H9 (cell line): ENCODE measurements around the gene MTCL1. TPM values are rescaled to one million over a fixed set of nuclear protein-coding genes. Genes with fewer than 3 reads are reported as not detected.

ENCODE experiments used
- DNase-seq: peaks from one replicate; pipeline ENCODE4 v3.0.0-alpha.2; 2017
- H2AFZ ChIP-seq: one replicate; pipeline ENCODE4 v1.6.1; 2013; ENCODE audit warnings: mild to moderate bottlenecking, low read length, control low read depth, moderate library complexity
- H2AK5ac ChIP-seq: 2 replicates; pipeline ENCODE4 v1.6.1; 2013; ENCODE audit warnings: low read length, control low read depth, mixed read lengths; ENCODE audit not compliant: insufficient read length
- H2BK120ac ChIP-seq: one replicate; pipeline ENCODE4 v1.6.1; 2013; ENCODE audit warnings: low read depth, mild to moderate bottlenecking, low read length, control low read depth, inconsistent platforms; ENCODE audit not compliant: poor library complexity, severe bottlenecking
- H2BK12ac ChIP-seq: 2 replicates; pipeline ENCODE4 v1.6.1; 2013; ENCODE audit warnings: low read length, control low read depth, mixed read lengths, low read depth; ENCODE audit not compliant: insufficient read length
- H2BK15ac ChIP-seq: 2 replicates; pipeline ENCODE4 v1.6.1; 2013; ENCODE audit warnings: low read depth, low read length, control low read depth
- H2BK20ac ChIP-seq: one replicate; pipeline ENCODE4 v1.6.1; 2013; ENCODE audit warnings: low read depth, mild to moderate bottlenecking, low read length, control low read depth, inconsistent platforms; ENCODE audit not compliant: poor library complexity, severe bottlenecking
- H2BK5ac ChIP-seq: 2 replicates; pipeline ENCODE4 v1.6.1; 2013; ENCODE audit warnings: low read length, control low read depth, mixed read lengths; ENCODE audit not compliant: insufficient read length
- H3K14ac ChIP-seq: 2 replicates; pipeline ENCODE4 v1.6.1; 2013; ENCODE audit warnings: low read length, control low read depth; ENCODE audit not compliant: insufficient read depth
- H3K18ac ChIP-seq: 2 replicates; pipeline ENCODE4 v1.6.1; 2013; ENCODE audit warnings: low read depth, mild to moderate bottlenecking, mixed read lengths, low read length, control low read depth; ENCODE audit not compliant: insufficient read length
- H3K23ac ChIP-seq: 2 replicates; pipeline ENCODE4 v1.6.1; 2013; ENCODE audit warnings: low read length, control low read depth, mixed read lengths, low read depth; ENCODE audit not compliant: insufficient read length
- H3K23me2 ChIP-seq: 2 replicates; pipeline ENCODE4 v1.6.1; 2013; ENCODE audit warnings: low read depth, mild to moderate bottlenecking, mixed read lengths, low read length, control low read depth; ENCODE audit not compliant: insufficient read length, poor library complexity, severe bottlenecking
- H3K27ac ChIP-seq: 2 replicates; pipeline ENCODE4 v1.5.1; 2013; ENCODE audit warnings: low read length, control low read depth, mixed read lengths, low read depth; ENCODE audit not compliant: insufficient read length
- H3K27me3 ChIP-seq: 2 replicates; pipeline ENCODE4 v1.6.1; 2013; ENCODE audit warnings: low read length, control low read depth, inconsistent platforms; ENCODE audit not compliant: insufficient read depth
- H3K4ac ChIP-seq: 2 replicates; pipeline ENCODE4 v1.6.1; 2013; ENCODE audit warnings: low read depth, mild to moderate bottlenecking, control low read depth, inconsistent platforms, low read length, moderate library complexity
- H3K4me1 ChIP-seq: 2 replicates; pipeline ENCODE4 v1.6.1; 2013; ENCODE audit warnings: low read length, control low read depth, inconsistent platforms; ENCODE audit not compliant: insufficient read depth
- H3K4me2 ChIP-seq: 2 replicates; pipeline ENCODE4 v1.6.1; 2013; ENCODE audit warnings: low read length, control low read depth, mixed read lengths; ENCODE audit not compliant: insufficient read length, insufficient read depth
- H3K56ac ChIP-seq: 2 replicates; pipeline ENCODE4 v1.6.1; 2013; ENCODE audit warnings: low read depth, mild to moderate bottlenecking, mixed read lengths, low read length, control low read depth; ENCODE audit not compliant: insufficient read length
- H3K79me1 ChIP-seq: 2 replicates; pipeline ENCODE4 v1.6.1; 2013; ENCODE audit warnings: low read depth, mild to moderate bottlenecking, moderate library complexity, low read length, control low read depth, inconsistent platforms; ENCODE audit not compliant: insufficient read depth, poor library complexity, severe bottlenecking
- H3K79me2 ChIP-seq: 2 replicates; pipeline ENCODE4 v1.6.1; 2013; ENCODE audit warnings: low read length, control low read depth, inconsistent platforms; ENCODE audit not compliant: insufficient read depth
- H3K9ac ChIP-seq: 2 replicates; pipeline ENCODE4 v1.6.1; 2013; ENCODE audit warnings: low read length, control low read depth, mixed read lengths; ENCODE audit not compliant: insufficient read length; ENCODE audit errors: extremely low read depth
- H3K9me3 ChIP-seq: one replicate; pipeline ENCODE4 v1.6.1; 2013; ENCODE audit warnings: low read depth, low read length, inconsistent platforms; ENCODE audit not compliant: control insufficient read depth
- H3T11ph ChIP-seq: one replicate; pipeline ENCODE4 v1.6.1; 2013; ENCODE audit warnings: mild to moderate bottlenecking, low read length, control low read depth, inconsistent platforms
- H4K20me1 ChIP-seq: one replicate; pipeline ENCODE4 v1.6.1; 2013; ENCODE audit not compliant: control insufficient read depth, insufficient read length, insufficient read depth
- H4K5ac ChIP-seq: 2 replicates; pipeline ENCODE4 v1.6.1; 2013; ENCODE audit warnings: low read depth, mild to moderate bottlenecking, mixed read lengths, low read length, control low read depth; ENCODE audit not compliant: insufficient read length
- H4K8ac ChIP-seq: replicated peaks from 2 replicates; pipeline ENCODE4 v1.6.1; 2013; ENCODE audit warnings: low read length, control low read depth, mixed read lengths, low read depth; ENCODE audit not compliant: insufficient read length
- H4K91ac ChIP-seq: 2 replicates; pipeline ENCODE4 v1.6.1; 2013; ENCODE audit warnings: low read depth, mild to moderate bottlenecking, moderate library complexity, mixed read lengths, low read length, control low read depth; ENCODE audit not compliant: insufficient read length
- H3K27ac Mint-ChIP-seq, 3 experiments: 2 replicates in 2 of 3; 3 replicates in 1 of 3; pipeline ENCODE4 v1.8.0; 2020 to 2021; ENCODE audit warnings: mixed read lengths in 3 of 3, mild to moderate bottlenecking in 1 of 3, moderate library complexity in 1 of 3
- H3K27me3 Mint-ChIP-seq: 2 replicates; pipeline ENCODE4 v1.8.0; 2021; ENCODE audit warnings: low read depth, mild to moderate bottlenecking, moderate library complexity, mixed read lengths
- H3K36me3 Mint-ChIP-seq, 3 experiments: 2 replicates in 2 of 3; 3 replicates in 1 of 3; pipeline ENCODE4 v1.8.0; 2020 to 2021; ENCODE audit warnings: low read depth in 3 of 3, mixed read lengths in 3 of 3; ENCODE audit not compliant: insufficient read depth in 1 of 3
- H3K4me1 Mint-ChIP-seq, 2 experiments: 2 replicates each; pipeline ENCODE4 v1.8.0; 2020; ENCODE audit warnings: mixed read lengths in 2 of 2
- H3K4me3 Mint-ChIP-seq, 2 experiments: 2 replicates in 1 of 2; 3 replicates in 1 of 2; pipeline ENCODE4 v1.8.0; 2020 to 2021; ENCODE audit warnings: mild to moderate bottlenecking in 2 of 2, mixed read lengths in 2 of 2, moderate library complexity in 1 of 2
- H3K9me3 Mint-ChIP-seq, 2 experiments: 2 replicates in 1 of 2; 3 replicates in 1 of 2; pipeline ENCODE4 v1.8.0; 2020; ENCODE audit warnings: mild to moderate bottlenecking in 2 of 2, mixed read lengths in 2 of 2, moderate library complexity in 1 of 2
- WGBS: extraction: QIAGEN DNeasy Blood & Tissue Kit; methylation state at CpG from one replicate; pipeline ENCODE4 v1.1.7; 2013; ENCODE audit warnings: missing lambda C conversion rate, low lambda C conversion rate, mixed read lengths; ENCODE audit not compliant: insufficient read length; ENCODE audit errors: extremely low coverage; 5-methylcytosine and 5-hydroxymethylcytosine counted together
- total RNA-seq: library from RNA; stranded (reverse); gene quantifications from 2 replicates; pipeline ENCODE4 v1.2.1, GENCODE V29; 2021
- TF ChIP-seq, protein P1 (sequence below): fragments of 200-600 bp; sonication (generic); conservative IDR thresholded peaks from 3 replicates; pipeline ENCODE4 v1.8.0; 2021; ENCODE audit warnings: antibody characterized with exemption, mild to moderate bottlenecking

The MTCL1 gene
- total RNA-seq, 1 experiment from 2014 or later = 50.7 TPM

GRCh38 chr18:8699126-8699525, 6.2 kb upstream of the MTCL1 start:
- Mint-ChIP-seq H3K27ac (no peak overlapping the region), H3K4me1 (peaks cover 17 to 18% of the 10 kb centered on the region in 2 experiments), H3K9me3 (no peaks in the 10 kb centered on the region; a peak in 1 of 5 replicates), H3K27me3 (peaks cover 13% of the 10 kb centered on the region), H3K36me3 (no peaks in the 10 kb centered on the region; a peak in 1 of 7 replicates), H3K4me3 (no peak overlapping the region)
- no CpG with 5 or more reads among the region's 7 CpGs for whole genome bisulfite sequencing
- Histone ChIP-seq H2BK5ac (no peak overlapping the region), H3K4me1 (no peaks in the 10 kb centered on the region; the same call in 1 of the 2 replicates), H3K79me2 (no peaks in the 10 kb centered on the region), H3K79me1 (no peaks in the 10 kb centered on the region), H4K20me1 (no peaks in the 10 kb centered on the region), H3K56ac (no peak overlapping the region), H4K91ac (no peak overlapping the region), H4K8ac (no peak overlapping the region), H2BK12ac (no peak overlapping the region), H2BK120ac (no peak overlapping the region), H3K23ac (no peak overlapping the region), H4K5ac (no peak overlapping the region), H2BK15ac (no peak overlapping the region), H3K9ac (no peak overlapping the region), H3K14ac (no peak overlapping the region), H3K4me2 (no peak overlapping the region), H3K23me2 (no peaks in the 10 kb centered on the region), H2AK5ac (no peak overlapping the region), H2BK20ac (no peak overlapping the region), H3K4ac (no peak overlapping the region), H3K27me3 (no peaks in the 10 kb centered on the region; the same call in 1 of the 2 replicates), H2AFZ (no peak overlapping the region), H3T11ph (no peak overlapping the region), H3K9me3 (no peaks in the 10 kb centered on the region), H3K18ac (no peak overlapping the region), H3K27ac (no peak overlapping the region)
- DNase-seq = no peak
- TF ChIP-seq, protein P1, sequence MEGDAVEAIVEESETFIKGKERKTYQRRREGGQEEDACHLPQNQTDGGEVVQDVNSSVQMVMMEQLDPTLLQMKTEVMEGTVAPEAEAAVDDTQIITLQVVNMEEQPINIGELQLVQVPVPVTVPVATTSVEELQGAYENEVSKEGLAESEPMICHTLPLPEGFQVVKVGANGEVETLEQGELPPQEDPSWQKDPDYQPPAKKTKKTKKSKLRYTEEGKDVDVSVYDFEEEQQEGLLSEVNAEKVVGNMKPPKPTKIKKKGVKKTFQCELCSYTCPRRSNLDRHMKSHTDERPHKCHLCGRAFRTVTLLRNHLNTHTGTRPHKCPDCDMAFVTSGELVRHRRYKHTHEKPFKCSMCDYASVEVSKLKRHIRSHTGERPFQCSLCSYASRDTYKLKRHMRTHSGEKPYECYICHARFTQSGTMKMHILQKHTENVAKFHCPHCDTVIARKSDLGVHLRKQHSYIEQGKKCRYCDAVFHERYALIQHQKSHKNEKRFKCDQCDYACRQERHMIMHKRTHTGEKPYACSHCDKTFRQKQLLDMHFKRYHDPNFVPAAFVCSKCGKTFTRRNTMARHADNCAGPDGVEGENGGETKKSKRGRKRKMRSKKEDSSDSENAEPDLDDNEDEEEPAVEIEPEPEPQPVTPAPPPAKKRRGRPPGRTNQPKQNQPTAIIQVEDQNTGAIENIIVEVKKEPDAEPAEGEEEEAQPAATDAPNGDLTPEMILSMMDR = no peak
